Activated naive CD8-positive, alpha-beta T cell treated with anti-CD3 and anti-CD28 coated beads, Interleukin-2, amount 10 ng/mL, durations not matched to agents 7 days and 5 days (primary cell): ENCODE results near the gene CNIH2. TPM values are rescaled to one million over a fixed set of nuclear protein-coding genes. Genes with fewer than 3 reads are reported as not detected.
"Not testable (repeated sequence)": the region's sequence is repeated elsewhere in the genome, so short reads cannot be mapped to it uniquely, and the experiment has no call there.

Source experiments
- ATAC-seq: fragments of 150-1000 bp; cut with Tn5 transposase; one replicate; pipeline ENCODE4 v1.10.0; 2021; ENCODE audit warnings: low read depth, moderate library complexity
- POLR2A ChIA-PET: fragments of 350-600 bp; sonication (Branson Sonifier 250); formaldehyde crosslinking; loops from one replicate; lab custom pipeline; 2021; ENCODE audit warnings: antibody characterized with exemption; lab: Charles Lee
- DNase-seq: peaks from one replicate; pipeline ENCODE4 v3.0.0; 2021
- H3K27ac Mint-ChIP-seq: one replicate; pipeline ENCODE4 v1.8.0; 2022; ENCODE audit warnings: mild to moderate bottlenecking, mixed read lengths
- H3K27me3 Mint-ChIP-seq: one replicate; pipeline ENCODE4 v1.8.0; 2022; ENCODE audit warnings: mild to moderate bottlenecking, moderate library complexity, mixed read lengths
- H3K36me3 Mint-ChIP-seq: one replicate; pipeline ENCODE4 v1.8.0; 2021; ENCODE audit warnings: mild to moderate bottlenecking, mixed read lengths
- H3K4me1 Mint-ChIP-seq: one replicate; pipeline ENCODE4 v1.8.0; 2021; ENCODE audit warnings: mixed read lengths
- H3K4me3 Mint-ChIP-seq: one replicate; pipeline ENCODE4 v1.8.0; 2022; ENCODE audit warnings: mild to moderate bottlenecking, moderate library complexity, mixed read lengths
- H3K9me3 Mint-ChIP-seq: one replicate; pipeline ENCODE4 v1.8.0; 2021; ENCODE audit warnings: mixed read lengths
- total RNA-seq, 2 experiments: library from RNA; stranded (reverse); gene quantifications; one replicate each; pipeline ENCODE4 v1.2.3, GENCODE V29; 2021

The CNIH2 gene
- total RNA-seq, 2 experiments from 2014 or later = 2.1 to 2.7 TPM

DNA sequence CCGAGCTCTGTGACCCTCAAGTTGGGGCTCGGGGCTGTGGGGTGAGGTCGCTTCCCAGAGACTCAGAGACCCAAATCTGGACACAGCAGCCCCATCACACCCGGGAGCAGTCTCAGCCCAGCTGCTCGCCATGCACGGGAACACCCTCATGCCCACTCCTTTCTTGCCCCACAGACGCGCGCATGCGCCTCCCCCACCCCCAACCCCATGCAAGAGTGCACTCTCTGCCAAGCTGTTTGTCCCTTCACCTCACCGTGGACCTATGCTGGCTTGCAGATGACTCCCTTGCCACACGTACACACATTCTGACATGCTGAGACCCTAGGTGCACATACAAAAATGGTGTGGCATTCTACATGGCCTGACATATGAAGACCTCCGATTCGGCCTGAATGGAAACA lies 39.3 kb downstream of the CNIH2 start:
- ATAC-seq (peak; percentile 12), DNase-seq (no peak)
- Mint-ChIP-seq H3K4me1 (peaks cover 51% of the 10 kb centered on the region), H3K9me3 (peaks cover 5% of the 10 kb centered on the region), H3K27me3 (no peaks in the 10 kb centered on the region), H3K36me3 (peaks cover 19% of the 10 kb centered on the region), H3K4me3 (peak overlapping the region; percentile 89), H3K27ac (peak overlapping the region; percentile 100)
- POLR2A ChIA-PET = interaction anchor here (0.7 to 7.7 kb wide), 15 partner anchors 9 to 898 kb away, joined by 3 to 215 read pairs (median 6); partner anchors contain the start of genes B4GAT1, BRMS1, EHBP1L1 and RAB1B

DNA sequence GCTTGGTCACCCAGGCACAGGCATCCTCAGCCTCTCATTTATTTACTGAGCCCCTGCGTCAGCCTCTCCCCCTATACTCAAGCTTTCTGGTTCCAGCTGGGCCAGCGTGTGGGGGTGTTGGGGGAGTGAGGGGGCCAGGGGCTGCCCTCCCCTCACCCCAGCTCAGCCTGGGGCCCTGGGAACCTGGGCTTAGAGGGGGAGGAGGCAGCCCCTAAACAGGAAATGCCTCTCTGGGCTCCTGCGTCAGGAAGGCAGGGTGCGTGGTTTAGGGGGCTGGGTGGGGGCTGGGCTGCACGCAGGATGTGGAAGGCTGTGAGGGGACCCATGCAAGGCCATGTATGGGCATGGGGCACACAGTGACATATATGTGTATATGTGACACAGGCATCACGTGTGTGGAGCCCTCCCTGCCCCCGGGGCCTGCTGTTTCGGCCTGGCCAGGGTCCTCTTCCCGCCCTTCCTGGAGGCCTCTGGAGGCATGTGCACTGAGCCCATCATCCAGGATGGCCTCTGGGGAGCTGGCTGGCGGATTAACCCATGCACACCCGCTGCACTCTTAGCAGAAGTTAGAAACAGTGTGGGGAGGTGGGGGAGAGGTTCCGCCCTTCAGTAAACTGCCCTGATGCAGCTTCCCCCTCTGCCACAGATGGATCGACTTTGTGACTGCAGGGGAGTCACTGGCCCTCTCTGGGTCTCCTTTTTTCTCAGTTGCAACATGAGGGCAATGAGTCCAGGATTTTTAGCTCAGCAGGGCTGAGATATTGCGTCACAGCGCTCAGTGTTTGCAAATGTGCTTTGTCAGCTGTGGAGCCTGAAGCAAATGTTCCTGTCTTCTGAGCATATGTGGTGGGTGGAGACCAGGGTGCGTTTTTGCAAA lies 40.0 kb downstream of the CNIH2 start:
- peaks cover 5% of the 10 kb centered on the region for H3K9me3 Mint-ChIP-seq
- POLR2A ChIA-PET = interaction anchor here (1.0 to 7.7 kb wide), 12 partner anchors 8 to 899 kb away, joined by 3 to 215 read pairs (median 9); partner anchors contain the start of genes B4GAT1, BRMS1, RAB1B and RIN1
- H3K4me3 Mint-ChIP-seq = peak overlapping the region; percentile 89
- H3K27ac Mint-ChIP-seq = peak overlapping the region; percentile 100
- peaks cover 51% of the 10 kb centered on the region for H3K4me1 Mint-ChIP-seq
- no peaks in the 10 kb centered on the region for H3K27me3 Mint-ChIP-seq
- ATAC-seq = peak; percentile 71
- peak; percentile 79 for DNase-seq
- peaks cover 19% of the 10 kb centered on the region for H3K36me3 Mint-ChIP-seq

DNA sequence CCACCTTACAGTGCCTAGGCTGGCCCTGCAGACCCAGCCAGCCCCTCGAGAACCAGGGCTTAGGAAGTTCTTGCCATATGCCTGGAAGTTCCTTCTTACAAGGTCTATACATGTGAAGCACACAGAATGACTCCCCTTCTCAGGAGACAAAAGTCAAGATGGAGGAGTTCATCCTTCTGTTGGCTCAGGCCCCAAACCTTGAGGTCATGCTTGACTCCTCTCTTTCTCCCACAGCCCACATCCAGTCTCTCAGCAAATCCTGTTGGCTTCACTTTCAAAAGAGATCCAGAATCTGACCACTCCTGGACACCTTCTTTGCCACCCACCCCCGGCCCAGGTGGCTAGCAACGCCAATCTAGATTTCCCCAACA lies 40.6 kb downstream of the CNIH2 start:
- DNase-seq (no peak), ATAC-seq (no peak)
- peaks cover 20% of the 10 kb centered on the region for H3K36me3 Mint-ChIP-seq
- peak overlapping the region; percentile 89 for H3K4me3 Mint-ChIP-seq
- no peaks in the 10 kb centered on the region for H3K27me3 Mint-ChIP-seq
- peaks cover 5% of the 10 kb centered on the region for H3K9me3 Mint-ChIP-seq
- POLR2A ChIA-PET = interaction anchor here (1.0 to 7.7 kb wide), 6 partner anchors 7 to 29 kb away, joined by 3 to 215 read pairs (median 15); partner anchors contain the start of genes B4GAT1, BRMS1, RIN1 and YIF1A
- H3K4me1 Mint-ChIP-seq = peaks cover 53% of the 10 kb centered on the region
- peak overlapping the region; percentile 100 for H3K27ac Mint-ChIP-seq

DNA sequence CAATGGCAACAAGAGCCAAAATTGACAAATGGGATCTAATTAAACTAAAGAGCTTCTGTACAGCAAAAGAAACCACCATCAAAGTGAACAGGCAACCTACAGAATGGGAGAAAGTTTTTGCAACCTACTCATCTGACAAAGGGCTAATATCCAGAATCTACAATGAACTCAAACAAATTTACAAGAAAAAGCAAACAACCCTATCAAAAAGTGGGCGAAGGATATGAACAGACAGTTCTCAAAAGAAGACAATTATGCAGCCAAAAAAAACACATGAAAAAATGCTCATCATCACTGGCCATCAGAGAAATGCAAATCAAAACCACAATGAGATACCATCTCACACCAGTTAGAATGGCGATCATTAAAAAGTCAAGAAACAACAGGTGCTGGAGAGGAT lies 42.3 kb downstream of the CNIH2 start:
- H3K9me3 Mint-ChIP-seq, ATAC-seq, H3K27me3 Mint-ChIP-seq, DNase-seq, H3K4me3 Mint-ChIP-seq, POLR2A ChIA-PET: not testable (repeated sequence)
- Mint-ChIP-seq H3K36me3 (peaks cover 15% of the 10 kb centered on the region), H3K27ac (peak overlapping the region; percentile 56), H3K4me1 (peaks cover 54% of the 10 kb centered on the region)

DNA sequence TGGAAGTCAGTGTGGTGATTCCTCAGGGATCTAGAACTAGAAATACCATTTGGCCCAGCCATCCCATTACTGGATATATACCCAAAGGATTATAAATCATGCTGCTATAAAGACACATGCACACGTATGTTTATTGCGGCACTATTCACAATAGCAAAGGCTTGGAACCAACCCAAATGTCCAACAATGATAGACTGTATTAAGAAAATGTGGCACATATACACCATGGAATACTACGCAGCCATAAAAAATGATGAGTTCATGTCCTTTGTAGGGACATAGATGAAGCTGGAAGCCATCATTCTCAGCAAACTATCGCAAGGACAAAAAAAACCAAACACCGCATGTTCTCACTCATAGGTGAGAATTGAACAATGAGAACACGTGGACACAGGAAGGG lies 42.8 kb downstream of the CNIH2 start:
- H3K4me3 Mint-ChIP-seq, DNase-seq, H3K27me3 Mint-ChIP-seq, H3K9me3 Mint-ChIP-seq, H3K27ac Mint-ChIP-seq, ATAC-seq, POLR2A ChIA-PET: not testable (repeated sequence)
- H3K36me3 Mint-ChIP-seq = peaks cover 12% of the 10 kb centered on the region
- H3K4me1 Mint-ChIP-seq = peaks cover 55% of the 10 kb centered on the region

DNA sequence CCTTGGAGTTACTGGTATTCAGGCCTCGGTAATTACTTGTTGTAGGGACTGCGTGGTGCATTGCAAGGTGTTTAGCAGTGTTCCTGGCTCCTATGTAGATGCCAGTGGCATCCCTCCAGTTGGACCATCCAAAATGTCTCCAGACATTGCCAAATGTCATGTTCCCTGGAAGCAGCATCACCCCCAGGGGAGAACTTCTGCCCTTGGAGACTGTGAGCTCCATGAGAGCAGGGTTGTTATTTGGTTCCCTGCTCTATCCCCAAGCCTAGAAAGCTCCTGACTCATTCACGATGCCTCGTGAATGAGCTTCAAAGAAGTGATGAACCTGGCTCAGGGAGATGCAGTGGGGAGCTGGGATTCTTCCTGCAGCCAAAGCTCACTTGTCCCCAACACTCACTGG lies 43.6 kb downstream of the CNIH2 start:
- no peak for ATAC-seq
- POLR2A ChIA-PET = interaction anchor here (0.9 to 2.0 kb wide), 2 partner anchors 9 to 39 kb away, joined by 3 to 16 read pairs; no protein-coding TSS in a partner anchor
- no peaks in the 10 kb centered on the region for H3K27me3 Mint-ChIP-seq
- DNase-seq = no peak
- peaks cover 5% of the 10 kb centered on the region for H3K9me3 Mint-ChIP-seq
- peaks cover 54% of the 10 kb centered on the region for H3K4me1 Mint-ChIP-seq
- peaks cover 9% of the 10 kb centered on the region for H3K36me3 Mint-ChIP-seq
- H3K27ac Mint-ChIP-seq = no peak overlapping the region
- H3K4me3 Mint-ChIP-seq = no peak overlapping the region

DNA sequence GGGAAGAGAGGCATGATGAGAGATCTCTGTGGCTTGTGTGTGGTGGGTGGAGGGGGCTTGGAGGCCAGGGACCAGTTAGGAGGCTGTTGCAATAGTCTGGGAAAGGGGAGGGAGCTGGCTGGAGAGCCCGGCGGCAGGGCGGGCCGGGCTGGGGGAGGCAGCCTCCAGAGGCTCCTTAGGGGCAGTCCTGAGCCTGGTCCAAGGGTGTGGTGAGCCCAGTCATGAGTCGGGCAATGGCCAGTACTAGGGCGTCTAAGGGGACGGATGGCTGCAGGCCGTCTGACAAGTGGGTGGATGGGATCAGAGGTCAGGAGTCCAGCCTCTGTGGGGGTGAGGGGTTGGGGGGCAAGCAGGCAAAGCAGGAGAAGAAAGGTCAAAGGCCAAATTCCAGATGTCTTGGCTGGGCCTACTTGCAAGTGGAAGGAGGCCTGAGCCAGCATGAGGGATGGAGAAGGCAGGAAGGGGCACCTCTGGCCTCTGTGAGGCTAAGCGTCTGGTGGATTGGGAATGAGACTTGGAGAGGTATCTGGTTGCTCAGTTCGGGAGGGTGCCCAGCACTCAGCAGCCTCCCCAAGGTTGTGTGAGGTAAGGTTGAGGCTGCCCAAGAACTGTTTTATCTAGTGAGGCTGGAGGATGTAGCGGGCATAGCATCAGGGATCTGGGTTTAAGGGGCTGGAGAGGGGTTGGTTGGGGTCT lies 44.9 kb downstream of the CNIH2 start:
- H3K27ac Mint-ChIP-seq = peak overlapping the region; percentile 95
- ATAC-seq (no peak), DNase-seq (no peak)
- H3K27me3 Mint-ChIP-seq = no peaks in the 10 kb centered on the region
- H3K4me3 Mint-ChIP-seq = no peak overlapping the region
- POLR2A ChIA-PET = interaction anchor here (2.0 kb wide), 1 partner anchor 10 kb away, joined by 16 read pairs; no protein-coding TSS in a partner anchor
- peaks cover 9% of the 10 kb centered on the region for H3K36me3 Mint-ChIP-seq
- H3K9me3 Mint-ChIP-seq = peaks cover 5% of the 10 kb centered on the region
- H3K4me1 Mint-ChIP-seq = peaks cover 58% of the 10 kb centered on the region

DNA sequence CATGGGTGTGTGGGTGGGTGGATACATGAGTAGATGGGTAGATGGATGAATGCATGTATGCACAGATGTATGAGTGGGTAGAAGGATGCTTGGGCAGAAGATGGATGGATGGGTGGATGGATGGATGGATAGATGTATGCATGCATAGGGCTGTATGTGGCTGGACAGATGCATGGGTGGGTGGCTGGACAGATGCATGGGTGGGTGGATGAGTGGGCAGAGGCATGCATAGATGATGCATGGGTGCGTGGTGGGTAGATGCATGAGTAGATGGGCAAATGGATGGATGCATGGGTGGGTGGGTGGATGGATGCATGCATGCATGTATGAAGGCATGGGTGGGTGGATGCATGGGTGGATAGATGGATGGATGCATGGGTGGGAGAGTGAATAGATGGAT lies 45.7 kb downstream of the CNIH2 start:
- Mint-ChIP-seq H3K4me1 (peaks cover 58% of the 10 kb centered on the region), H3K36me3 (peaks cover 9% of the 10 kb centered on the region), H3K9me3 (peaks cover 5% of the 10 kb centered on the region), H3K27me3 (no peaks in the 10 kb centered on the region), H3K4me3 (no peak overlapping the region), H3K27ac (peak overlapping the region; percentile 43)
- ATAC-seq (no peak), DNase-seq (no peak)
- POLR2A ChIA-PET = interaction anchor here (4.3 kb wide), 1 partner anchor 9 kb away, joined by 215 read pairs; the partner anchor contains the start of gene CD248

DNA sequence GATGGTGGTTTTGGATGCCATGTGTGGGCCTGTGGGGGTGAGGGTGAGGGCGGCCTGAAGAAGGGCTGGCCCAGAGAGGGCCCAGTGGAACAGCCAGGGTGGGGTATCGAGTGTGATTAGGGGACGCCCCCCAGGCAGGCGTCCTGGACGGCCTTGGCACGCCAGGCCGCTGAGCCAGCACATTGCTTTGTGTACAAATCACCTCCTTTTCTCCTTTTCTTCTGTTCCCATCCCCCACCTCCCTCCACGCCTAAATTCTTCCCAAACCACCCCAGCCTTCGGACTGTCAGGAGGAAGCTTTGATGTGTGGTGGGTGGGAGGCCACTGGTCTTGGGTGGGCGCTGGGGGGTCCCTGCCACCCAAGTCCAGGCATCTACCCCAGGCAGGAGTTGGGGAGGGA lies 46.7 kb downstream of the CNIH2 start:
- Mint-ChIP-seq H3K36me3 (peaks cover 7% of the 10 kb centered on the region), H3K4me1 (peaks cover 54% of the 10 kb centered on the region), H3K27ac (peak overlapping the region; percentile 76), H3K27me3 (no peaks in the 10 kb centered on the region), H3K4me3 (no peak overlapping the region), H3K9me3 (peaks cover 5% of the 10 kb centered on the region)
- DNase-seq = no peak
- no peak for ATAC-seq
- POLR2A ChIA-PET = interaction anchor here (0.5 to 4.3 kb wide), 3 partner anchors 10 to 292 kb away, joined by 3 to 215 read pairs (median 4); partner anchors contain the start of genes CD248 and RBM14

DNA sequence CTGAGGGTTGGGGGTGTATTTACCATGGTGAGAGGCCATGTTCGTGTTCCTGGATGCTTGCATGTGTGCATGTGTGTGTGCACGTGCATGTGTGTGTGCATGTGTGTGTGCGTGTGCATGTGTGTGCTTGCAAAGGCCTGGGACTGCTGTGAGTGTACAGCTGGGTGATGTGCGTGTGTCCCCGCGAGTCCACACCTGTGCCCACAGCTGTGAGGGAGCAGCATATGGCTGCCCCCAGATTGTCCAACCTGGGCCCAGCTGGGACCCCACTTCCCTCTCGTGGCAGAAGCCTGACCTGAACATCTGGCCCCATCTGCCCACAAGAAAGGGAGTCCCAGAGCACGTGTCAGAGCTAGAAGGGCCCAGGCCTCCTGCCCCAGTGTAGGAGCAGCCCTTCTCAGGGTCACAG lies 47.3 kb downstream of the CNIH2 start:
- no peaks in the 10 kb centered on the region for H3K27me3 Mint-ChIP-seq
- POLR2A ChIA-PET = interaction anchor here (0.5 to 4.3 kb wide), 4 partner anchors 10 to 1077 kb away, joined by 3 to 215 read pairs (median 4); partner anchors contain the start of genes CD248 and RBM14
- ATAC-seq (no peak), DNase-seq (peak; percentile 58)
- peaks cover 50% of the 10 kb centered on the region for H3K4me1 Mint-ChIP-seq
- H3K36me3 Mint-ChIP-seq = peaks cover 3% of the 10 kb centered on the region
- peak overlapping the region; percentile 81 for H3K4me3 Mint-ChIP-seq
- H3K27ac Mint-ChIP-seq = peak overlapping the region; percentile 98
- H3K9me3 Mint-ChIP-seq = peaks cover 1% of the 10 kb centered on the region

DNA sequence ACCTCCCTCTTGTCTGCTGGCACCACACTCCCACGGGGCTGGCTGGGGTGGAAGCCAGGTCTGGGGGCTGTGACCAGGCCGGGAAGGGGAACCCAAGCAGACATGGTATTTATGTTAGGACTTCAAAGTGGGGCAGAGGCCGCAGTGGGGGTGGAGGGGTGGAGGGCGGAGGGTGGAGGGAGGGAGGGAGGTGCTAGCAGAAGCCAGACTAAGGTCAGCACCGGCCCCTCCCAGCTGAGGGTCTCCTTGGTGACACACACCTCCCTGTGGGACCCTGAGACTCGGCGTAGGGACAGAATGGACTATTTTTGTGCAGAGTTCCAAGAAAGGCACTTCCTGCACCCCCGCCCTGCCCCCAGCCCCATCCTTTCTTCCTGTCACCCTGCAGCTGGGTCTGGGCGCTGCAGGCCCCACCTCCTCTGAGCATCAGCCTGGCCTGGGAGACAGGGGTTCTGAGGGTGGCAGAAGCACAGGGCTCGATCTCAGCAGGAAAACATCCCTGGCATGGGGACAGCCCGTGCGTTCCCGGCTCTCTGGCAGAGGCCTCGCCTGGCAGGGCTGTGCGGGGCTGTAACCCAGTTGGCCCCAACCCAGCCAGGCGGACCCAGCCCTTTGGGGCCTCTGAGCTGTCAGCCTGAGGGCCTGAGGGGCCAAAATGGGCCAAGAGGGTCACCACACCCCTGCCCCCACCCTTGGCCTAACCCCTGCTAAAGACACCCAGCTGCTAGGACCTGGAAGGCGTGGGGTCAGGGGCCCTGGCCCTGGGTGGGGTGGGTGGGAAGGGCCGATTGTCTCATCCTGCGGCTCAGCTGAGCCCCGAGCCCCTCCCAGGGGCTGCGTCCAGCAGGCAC lies 48.5 kb downstream of the CNIH2 start:
- Mint-ChIP-seq H3K27me3 (no peaks in the 10 kb centered on the region), H3K27ac (peak overlapping the region; percentile 98), H3K9me3 (no peaks in the 10 kb centered on the region), H3K4me3 (peak overlapping the region; percentile 81), H3K36me3 (peaks cover 2% of the 10 kb centered on the region), H3K4me1 (peaks cover 45% of the 10 kb centered on the region)
- ATAC-seq = peak; percentile 72
- peak; percentile 78 for DNase-seq
- POLR2A ChIA-PET = interaction anchor here (0.6 to 4.3 kb wide), 5 partner anchors 10 to 63 kb away, joined by 3 to 215 read pairs (median 4); partner anchors contain the start of genes CD248, RIN1 and SLC29A2
